ENCODE measurements around the gene PDE10A.

DNA sequence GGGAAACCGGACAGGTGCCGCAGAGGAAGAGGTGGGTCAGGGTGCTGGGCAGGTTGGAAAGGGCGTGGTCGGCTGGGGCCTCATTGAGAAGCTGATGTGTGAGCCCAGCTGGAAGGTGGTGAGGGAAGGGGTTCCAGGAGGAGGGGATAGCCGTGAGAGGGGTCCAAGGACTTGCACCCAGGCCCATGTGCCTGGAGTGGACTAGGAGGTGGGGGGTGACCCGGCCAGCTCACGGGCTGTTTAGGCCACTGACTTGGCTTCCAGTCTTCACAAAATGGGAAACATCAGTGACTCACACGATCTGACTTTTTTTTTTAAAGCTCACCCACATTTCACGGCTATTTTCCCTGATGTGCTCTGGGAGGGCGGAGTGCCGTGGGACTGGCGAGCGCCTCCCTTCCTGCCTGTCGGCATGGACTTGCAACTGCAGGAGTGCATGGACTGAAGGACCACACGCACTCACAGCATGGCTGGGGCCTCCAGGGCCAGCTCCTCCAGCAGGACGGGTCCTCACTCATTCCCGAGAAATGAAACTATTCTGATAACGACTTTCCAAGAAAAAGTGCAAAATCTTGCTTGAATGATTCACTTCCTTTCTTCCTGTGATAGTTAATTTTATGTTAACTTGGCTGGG lies 13.5 kb upstream of the PDE10A start:
- TF ChIP-seq, protein P1, sequence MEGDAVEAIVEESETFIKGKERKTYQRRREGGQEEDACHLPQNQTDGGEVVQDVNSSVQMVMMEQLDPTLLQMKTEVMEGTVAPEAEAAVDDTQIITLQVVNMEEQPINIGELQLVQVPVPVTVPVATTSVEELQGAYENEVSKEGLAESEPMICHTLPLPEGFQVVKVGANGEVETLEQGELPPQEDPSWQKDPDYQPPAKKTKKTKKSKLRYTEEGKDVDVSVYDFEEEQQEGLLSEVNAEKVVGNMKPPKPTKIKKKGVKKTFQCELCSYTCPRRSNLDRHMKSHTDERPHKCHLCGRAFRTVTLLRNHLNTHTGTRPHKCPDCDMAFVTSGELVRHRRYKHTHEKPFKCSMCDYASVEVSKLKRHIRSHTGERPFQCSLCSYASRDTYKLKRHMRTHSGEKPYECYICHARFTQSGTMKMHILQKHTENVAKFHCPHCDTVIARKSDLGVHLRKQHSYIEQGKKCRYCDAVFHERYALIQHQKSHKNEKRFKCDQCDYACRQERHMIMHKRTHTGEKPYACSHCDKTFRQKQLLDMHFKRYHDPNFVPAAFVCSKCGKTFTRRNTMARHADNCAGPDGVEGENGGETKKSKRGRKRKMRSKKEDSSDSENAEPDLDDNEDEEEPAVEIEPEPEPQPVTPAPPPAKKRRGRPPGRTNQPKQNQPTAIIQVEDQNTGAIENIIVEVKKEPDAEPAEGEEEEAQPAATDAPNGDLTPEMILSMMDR (IDR thresholded peaks at IDR 0.05), result no peak
- TF ChIP-seq EZH2 (IDR thresholded peaks at IDR 0.05), result no peak

Measured in neural progenitor cell (in vitro differentiated cells).